ENCODE measurements around the gene CLIC4. TPM values are rescaled to one million over a fixed set of nuclear protein-coding genes. Genes with fewer than 3 reads are reported as not detected.
A peak's percentile ranks its signal among the peaks of the same experiment; 100 is the strongest.

The CLIC4 gene
- total and polyA plus RNA-seq, 2 of the 8 experiments (the other 6 are each of a cell fraction or from before 2014, with no cell fraction given): 77.5 to 293 TPM

GRCh38 chr1:24847995-24848881 lies 103.0 kb downstream of the CLIC4 start:
- H4K91ac ChIP-seq (replicated peaks; ENCODE audit: insufficient read length, low read length): no peak overlapping the region
- H3K4me2 ChIP-seq (ENCODE audit: insufficient read depth in 1 of 2, low read depth in 2 of 2, low read length in 2 of 2): peak overlapping the region; percentile 56 to 95
- H3K27ac ChIP-seq (ENCODE audit: low read depth, low read length): no peak overlapping the region
- H3K4me1 ChIP-seq (replicated peaks in 1 of 4; ENCODE audit: control insufficient read depth in 3 of 4, insufficient read depth in 4 of 4, low read length in 3 of 4): peaks cover 0 to 2% (median 0%) of the 10 kb centered on the region in 4 experiments; a peak in 2 of 7 replicates
- H2BK15ac ChIP-seq (ENCODE audit: low read length): peak overlapping the region; percentile 46; the same call in 1 of the 2 replicates
- H2AK5ac ChIP-seq (ENCODE audit: low read depth, low read length): no peak overlapping the region
- H3K36me3 ChIP-seq (ENCODE audit: control insufficient read depth in 2 of 4, insufficient read depth in 4 of 4, low read length in 3 of 4): peaks cover 0 to 5% (median 0%) of the 10 kb centered on the region in 4 experiments; a peak in 1 of 8 replicates
- POLR2A ChIA-PET (ENCODE audit: partially characterized antibody): interaction anchor here (0.8 to 1.4 kb wide), 3 partner anchors 15 to 163 kb away, joined by 3 to 6 read pairs (median 3); no protein-coding TSS in a partner anchor
- peaks cover 0 to 13% (median 6%) of the 10 kb centered on the region in 4 experiments; a peak in 4 of 7 replicates for H3K27me3 ChIP-seq (replicated peaks in 1 of 4; ENCODE audit: control insufficient read depth in 3 of 4, extremely low read depth in 1 of 4, insufficient read depth in 3 of 4, low read length in 3 of 4)
- peak overlapping the region in 3 of 4 experiments; percentile 39 to 45 (median 43); a peak in 3 of 7 replicates for H3K9ac ChIP-seq (replicated peaks in 1 of 4; ENCODE audit: extremely low read depth in 1 of 4, low read depth in 3 of 4, low read length in 3 of 4)
- FAIRE-seq: no peak
- H3K79me1 ChIP-seq (ENCODE audit: low read depth, low read length): no peaks in the 10 kb centered on the region
- DNase-seq (ENCODE audit: low read depth in 1 of 2, low spot score in 2 of 2): peak; percentile 90 to 99
- 3% methylated on average over 64 of the region's 89 CpGs; no CpG with 5 or more reads in 1 of the 2 experiments for WGBS, 2 experiments (ENCODE audit: extremely low coverage in 1 of 2, insufficient coverage in 1 of 2, insufficient read length in 1 of 2, insufficient replicate concordance in 2 of 2, low coverage in 1 of 2, low lambda C conversion rate in 2 of 2, missing lambda C conversion rate in 1 of 2)
- peak overlapping the region; percentile 27; the same call in 1 of the 2 replicates for H2BK12ac ChIP-seq (ENCODE audit: low read depth, low read length)
- H4K8ac ChIP-seq (ENCODE audit: extremely low read depth, insufficient read depth, low read length): no peak overlapping the region; the same call in none of the 2 replicates
- H3K18ac ChIP-seq (ENCODE audit: extremely low read depth, low read length): no peak overlapping the region
- H3K23ac ChIP-seq (ENCODE audit: insufficient read length): no peak overlapping the region
- H2AFZ ChIP-seq (ENCODE audit: low read length): no peak overlapping the region
- H3K4me3 ChIP-seq (ENCODE audit: extremely low read depth in 1 of 4, insufficient read depth in 2 of 4, low read depth in 3 of 4, low read length in 4 of 4): peak overlapping the region; percentile 26 to 65 (median 48)
- peaks cover 2 to 5% of the 10 kb centered on the region in 2 experiments for H4K20me1 ChIP-seq (replicated peaks in 1 of 2; ENCODE audit: control insufficient read depth in 1 of 2, insufficient read depth in 2 of 2, low read length in 2 of 2)
- CTCF ChIA-PET (ENCODE audit: partially characterized antibody): interaction anchor here (0.6 to 11.9 kb wide), 35 partner anchors 9 to 376 kb away, joined by 3 to 69 read pairs (median 4); no protein-coding TSS in a partner anchor
- H2BK120ac ChIP-seq (replicated peaks; ENCODE audit: low read depth, low read length): no peak overlapping the region
- H3K23me2 ChIP-seq (ENCODE audit: low read depth, low read length): peaks cover 7% of the 10 kb centered on the region; the same call in 1 of the 2 replicates
- H3K4ac ChIP-seq (replicated peaks; ENCODE audit: insufficient read length, low read depth, low read length): no peak overlapping the region
- no peaks in the 10 kb centered on the region for H3K9me3 ChIP-seq (ENCODE audit: insufficient read depth in 2 of 2, low read depth in 1 of 2, low read length in 1 of 2)
- H2BK5ac ChIP-seq (ENCODE audit: low read depth, low read length): no peak overlapping the region
- no peak overlapping the region for H3K56ac ChIP-seq (replicated peaks; ENCODE audit: insufficient read length, low read depth, low read length)
- no peak overlapping the region for H2BK20ac ChIP-seq (ENCODE audit: low read length)
- H4K5ac ChIP-seq (ENCODE audit: insufficient read length, low read depth, low read length): no peak overlapping the region
- no peaks in the 10 kb centered on the region for H3K79me2 ChIP-seq (ENCODE audit: control insufficient read depth in 1 of 2, insufficient read depth in 2 of 2, low read length in 2 of 2)
- H3K14ac ChIP-seq (ENCODE audit: insufficient read length): no peak overlapping the region
- peak; percentile 34; the same call in 1 of the 2 replicates for TF ChIP-seq CHD2 (IDR thresholded peaks at IDR 0.05; ENCODE audit: low read length)
- TF ChIP-seq CHD1 (IDR thresholded peaks at IDR 0.05; ENCODE audit: low read depth, low read length): no peak
- peak; percentile 83 for TF ChIP-seq SAP30 (IDR thresholded peaks at IDR 0.05; ENCODE audit: insufficient read depth, insufficient replicate concordance, low read length)
- TF ChIP-seq CTCF (IDR thresholded peaks at IDR 0.05; ENCODE audit: control extremely low read depth in 1 of 3, insufficient read depth in 1 of 3, low read depth in 1 of 3, low read length in 3 of 3): peak; percentile 90 to 96 (median 93)
- TF ChIP-seq HDAC6 (IDR thresholded peaks at IDR 0.05; ENCODE audit: low read depth, low read length): no peak
- TF ChIP-seq FOSL1 (IDR thresholded peaks at IDR 0.05; ENCODE audit: insufficient read depth, low read depth, low read length): no peak
- no peak for TF ChIP-seq SIRT6 (IDR thresholded peaks at IDR 0.05; ENCODE audit: low read length)
- TF ChIP-seq CTBP2 (IDR thresholded peaks at IDR 0.05; ENCODE audit: borderline replicate concordance, insufficient read depth, insufficient read length, low read length): no peak
